ENCODE data around the gene NPM1.

The NPM1 gene

GRCh38 chr5:171419688-171420430, 32.2 kb downstream of the NPM1 start:
- peak; percentile 21 for DNase-seq (ENCODE audit: low read depth)
- H3K4me3 ChIP-seq (ENCODE audit: control insufficient read depth, low read depth, low read length), result no peak overlapping the region
- TF ChIP-seq, protein P1, sequence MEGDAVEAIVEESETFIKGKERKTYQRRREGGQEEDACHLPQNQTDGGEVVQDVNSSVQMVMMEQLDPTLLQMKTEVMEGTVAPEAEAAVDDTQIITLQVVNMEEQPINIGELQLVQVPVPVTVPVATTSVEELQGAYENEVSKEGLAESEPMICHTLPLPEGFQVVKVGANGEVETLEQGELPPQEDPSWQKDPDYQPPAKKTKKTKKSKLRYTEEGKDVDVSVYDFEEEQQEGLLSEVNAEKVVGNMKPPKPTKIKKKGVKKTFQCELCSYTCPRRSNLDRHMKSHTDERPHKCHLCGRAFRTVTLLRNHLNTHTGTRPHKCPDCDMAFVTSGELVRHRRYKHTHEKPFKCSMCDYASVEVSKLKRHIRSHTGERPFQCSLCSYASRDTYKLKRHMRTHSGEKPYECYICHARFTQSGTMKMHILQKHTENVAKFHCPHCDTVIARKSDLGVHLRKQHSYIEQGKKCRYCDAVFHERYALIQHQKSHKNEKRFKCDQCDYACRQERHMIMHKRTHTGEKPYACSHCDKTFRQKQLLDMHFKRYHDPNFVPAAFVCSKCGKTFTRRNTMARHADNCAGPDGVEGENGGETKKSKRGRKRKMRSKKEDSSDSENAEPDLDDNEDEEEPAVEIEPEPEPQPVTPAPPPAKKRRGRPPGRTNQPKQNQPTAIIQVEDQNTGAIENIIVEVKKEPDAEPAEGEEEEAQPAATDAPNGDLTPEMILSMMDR (conservative IDR thresholded peaks at IDR 0.05; ENCODE audit: control insufficient read depth, insufficient read depth, low read depth, low read length), result no peak

DNA sequence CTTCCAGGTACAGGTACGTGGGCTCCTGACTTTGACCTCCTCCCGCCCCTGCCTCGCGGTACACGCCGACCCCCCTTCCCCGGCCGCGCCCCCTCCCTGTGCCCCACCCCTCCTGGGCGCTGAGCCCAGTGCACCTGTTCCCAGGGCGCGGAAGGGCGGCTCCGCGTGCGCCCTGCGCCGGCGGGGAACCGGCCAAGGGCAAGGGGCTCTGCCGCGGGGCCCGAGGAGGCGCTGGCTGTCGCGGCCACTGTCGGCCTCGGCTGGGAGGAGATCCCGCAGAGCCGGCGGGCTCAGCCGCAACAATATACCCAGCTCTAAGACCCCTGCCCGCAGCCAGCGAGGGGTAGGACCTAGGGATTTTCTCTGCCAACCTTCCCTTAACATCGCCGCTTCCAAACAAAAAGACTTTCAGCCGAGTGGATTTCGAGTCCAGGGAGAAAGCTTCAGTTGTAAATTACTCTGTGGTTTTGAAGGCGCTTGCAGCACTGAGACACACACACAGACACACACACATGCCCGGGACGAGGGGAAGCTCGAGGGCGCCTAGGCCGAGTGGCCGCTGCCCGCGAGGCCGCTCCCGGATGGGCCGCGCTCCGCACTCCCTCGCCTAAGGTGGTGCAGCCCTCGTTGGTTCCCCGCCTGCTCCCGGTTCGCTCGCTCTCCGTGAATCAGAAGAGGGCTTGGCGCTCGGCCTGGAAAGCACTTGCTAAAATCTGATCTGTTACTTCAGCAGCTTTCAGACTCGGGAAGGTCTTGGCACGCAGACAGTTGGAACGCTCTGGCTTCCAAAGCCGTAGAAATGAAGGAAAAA, 33.0 kb downstream of the NPM1 start:
- peak; percentile 87 for DNase-seq (ENCODE audit: low read depth)
- H3K4me3 ChIP-seq (ENCODE audit: control insufficient read depth, low read depth, low read length), result no peak overlapping the region

GRCh38 chr5:171421331-171422262, 33.9 kb downstream of the NPM1 start:
- H3K4me3 ChIP-seq (ENCODE audit: control insufficient read depth, low read depth, low read length), result no peak overlapping the region
- no peak for DNase-seq (ENCODE audit: low read depth)
- TF ChIP-seq, protein P1 (conservative IDR thresholded peaks at IDR 0.05; ENCODE audit: control insufficient read depth, insufficient read depth, low read depth, low read length), result no peak

More for the DNA sequence above, 33.0 kb downstream of the NPM1 start:
- TF ChIP-seq, protein P1 (conservative IDR thresholded peaks at IDR 0.05; ENCODE audit: control insufficient read depth, insufficient read depth, low read depth, low read length), result no peak

DNA sequence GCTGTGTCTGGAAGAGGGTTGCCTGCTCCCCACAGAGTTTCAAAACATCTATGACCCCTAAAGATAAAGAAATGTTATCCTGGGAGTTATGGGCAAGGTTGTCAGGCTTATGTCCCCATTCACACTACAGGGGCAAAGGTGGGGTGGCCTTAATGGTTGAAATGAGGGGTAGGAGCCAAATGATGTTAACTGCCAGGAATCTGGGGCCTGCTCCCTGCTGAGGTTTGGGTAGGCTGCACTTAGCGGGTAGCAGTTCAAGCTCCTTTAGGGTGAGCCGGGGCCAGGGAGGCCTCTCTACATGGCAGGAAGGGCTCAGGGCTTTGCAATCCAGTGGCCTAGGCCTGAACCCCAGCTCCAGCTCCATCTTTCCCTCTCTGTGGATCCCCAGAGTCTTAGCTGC, 34.8 kb downstream of the NPM1 start:
- no peak for DNase-seq (ENCODE audit: low read depth)
- TF ChIP-seq, protein P1 (conservative IDR thresholded peaks at IDR 0.05; ENCODE audit: control insufficient read depth, insufficient read depth, low read depth, low read length), result no peak
- H3K4me3 ChIP-seq (ENCODE audit: control insufficient read depth, low read depth, low read length), result no peak overlapping the region

GRCh38 chr5:171422902-171423663, 35.4 kb downstream of the NPM1 start:
- TF ChIP-seq, protein P1 (conservative IDR thresholded peaks at IDR 0.05; ENCODE audit: control insufficient read depth, insufficient read depth, low read depth, low read length), result no peak
- DNase-seq (ENCODE audit: low read depth), result no peak

More at GRCh38 chr5:171422902-171423663, 35.4 kb downstream of the NPM1 start:
- no peak overlapping the region for H3K4me3 ChIP-seq (ENCODE audit: control insufficient read depth, low read depth, low read length)

All from fibroblast of mammary gland (primary cell).